Measurements from ENCODE around the gene PRCD. TPM values are rescaled to one million over a fixed set of nuclear protein-coding genes. Genes with fewer than 3 reads are reported as not detected.

Gene PRCD
- polyA plus RNA-seq, 1 of the 3 experiments (the other 2 are of a cell fraction), result 2.2 TPM

GRCh38 chr17:76546556-76547182 lies 6.8 kb downstream of the PRCD start:
- Histone ChIP-seq H3K9me2 (no peaks in the 10 kb centered on the region), H3K9ac (no peak overlapping the region), H3K4me3 (ENCODE audit: low read depth in 2 of 2, low read length in 1 of 2) (peak overlapping the region; percentile 11 to 39; a peak in 2 of 4 replicates), H3K36me3 (replicated peaks in 1 of 2; ENCODE audit: control insufficient read depth in 1 of 2, insufficient read depth in 2 of 2, low read length in 1 of 2) (no peaks in the 10 kb centered on the region), H3K27ac (ENCODE audit: low read depth in 2 of 2, low read length in 1 of 2) (peak overlapping the region; percentile 57 to 99), H3K79me2 (ENCODE audit: insufficient read depth) (no peaks in the 10 kb centered on the region), H3F3A (replicated peaks; ENCODE audit: insufficient read depth) (peaks cover 16% of the 10 kb centered on the region), H3K4me2 (peak overlapping the region; percentile 68), H4K20me1 (ENCODE audit: insufficient read depth) (peaks cover 11% of the 10 kb centered on the region), H2AFZ (ENCODE audit: low read depth) (no peak overlapping the region), H3K9me3 (no peaks in the 10 kb centered on the region), H3K4me1 (ENCODE audit: control insufficient read depth in 1 of 2, insufficient read depth in 2 of 2, low read depth in 1 of 2, low read length in 1 of 2) (peaks cover 25 to 62% of the 10 kb centered on the region in 2 experiments), H3K27me3 (ENCODE audit: insufficient read depth) (peaks cover 11% of the 10 kb centered on the region; the same call in 1 of the 2 replicates)
- TF ChIP-seq NFIC (IDR thresholded peaks at IDR 0.05; ENCODE audit: borderline replicate concordance) (peak; percentile 94), POLR2AphosphoS5 (IDR thresholded peaks at IDR 0.05; ENCODE audit: low read depth, low read length) (peak; percentile 59; the same call in 1 of the 2 replicates), RCOR1 (IDR thresholded peaks at IDR 0.05; ENCODE audit: low read length) (no peak), IRF3 (IDR thresholded peaks at IDR 0.05; ENCODE audit: low read depth, low read length) (no peak), CHD2 (IDR thresholded peaks at IDR 0.05; ENCODE audit: low read length, partially characterized antibody) (peak; percentile 25), ELF1 (IDR thresholded peaks at IDR 0.05) (no peak), MEF2A (IDR thresholded peaks at IDR 0.05; ENCODE audit: borderline replicate concordance, low read depth) (no peak), GABPA (IDR thresholded peaks at IDR 0.05; ENCODE audit: low read depth) (no peak), TCF12 (IDR thresholded peaks at IDR 0.05) (peak; percentile 90), PBX3 (IDR thresholded peaks at IDR 0.05) (peak; percentile 90), TEAD4 (IDR thresholded peaks at IDR 0.05; ENCODE audit: borderline replicate concordance, insufficient read depth) (no peak; the same call in 1 of the 2 replicates), EP300 (IDR thresholded peaks at IDR 0.05; ENCODE audit: borderline replicate concordance in 1 of 2, low read depth in 1 of 2, low read length in 1 of 2) (peak in 1 of 2 experiments; percentile 56; a peak in 2 of 4 replicates), MAX (IDR thresholded peaks at IDR 0.05; ENCODE audit: low read depth) (peak; percentile 54; the same call in 1 of the 2 replicates), JUND (IDR thresholded peaks at IDR 0.05) (no peak; the same call in 1 of the 2 replicates), SMC3 (IDR thresholded peaks at IDR 0.05; ENCODE audit: low read depth, low read length) (peak; percentile 25; the same call in 1 of the 2 replicates), REST (IDR thresholded peaks at IDR 0.05; ENCODE audit: low read depth, low read length) (0 out of 2 replicates have a peak, but pooled peaks have one; percentile 35), MXI1 (IDR thresholded peaks at IDR 0.05; ENCODE audit: low read depth, low read length) (0 out of 2 replicates have a peak, but pooled peaks have one; percentile 9), RAD21 (IDR thresholded peaks at IDR 0.05; ENCODE audit: low read length) (peak; percentile 4; the same call in 1 of the 2 replicates), YY1 (IDR thresholded peaks at IDR 0.05; ENCODE audit: low read depth) (no peak)
- 21% methylated on average over 11 of the region's 11 CpGs for WGBS (ENCODE audit: low lambda C conversion rate)
- ChIA-PET POLR2A (interaction anchor here (1.0 to 5.2 kb wide), 7 partner anchors 7 to 151 kb away, joined by 3 to 245 read pairs (median 26); partner anchors contain the start of gene CYGB), CTCF (interaction anchor here (0.6 to 15.7 kb wide), 42 partner anchors 10 to 1380 kb away, joined by 3 to 679 read pairs (median 4); partner anchors contain the start of genes AANAT, CYGB, RHBDF2 and ST6GALNAC2)
- DNase-seq, result peak; percentile 23

Data from SK-N-SH (cell line).